Right lobe of liver (tissue), 4 donors: Measurements from ENCODE around the gene SOX18.

Experiments
- CTCF ChIP-seq, 4 donors: fragments of 200-600 bp in 3 of 4; fragments of 450-650 bp in 1 of 4; IDR thresholded peaks; one replicate each; pipeline versions ENCODE4 v1.5.1 to v1.8.0; 2016 to 2022; ENCODE audit warnings: antibody characterized with exemption in 4 of 4, mild to moderate bottlenecking in 2 of 4
- POLR2A ChIP-seq: fragments of 450-650 bp; IDR thresholded peaks from one replicate; pipeline ENCODE4 v1.6.1; 2017; ENCODE audit warnings: antibody characterized with exemption, mild to moderate bottlenecking
- donor health status: DM: no; HTN: no; CAD: no.
- donor health status: DM: no; HTN: no; CAD: no.
- donor health status: DM: no; HTN: yes; CAD: no.

GRCh38 chr20:64051561-64052325 lies 2.3 kb upstream of the SOX18 start:
- TF ChIP-seq POLR2A = peak; percentile 15
- TF ChIP-seq CTCF (IDR thresholded peaks at IDR 0.05) = no peak
